Liver (tissue), 9 donors: Measurements from ENCODE around the gene SLC7A6. TPM values are rescaled to one million over a fixed set of nuclear protein-coding genes. Genes with fewer than 3 reads are reported as not detected.

Source experiments
- DNase-seq: peaks from one replicate; pipeline ENCODE4 v3.0.0-alpha.2; 2017; ENCODE audit warnings: low spot score
- H3K27ac ChIP-seq, 2 donors: one replicate each; pipeline ENCODE4 v1.7.0; 2013; ENCODE audit warnings: inconsistent platforms in 2 of 2, low read length in 2 of 2, control low read depth in 1 of 2, low read depth in 1 of 2, mild to moderate bottlenecking in 1 of 2
- H3K27me3 ChIP-seq, 4 donors: one replicate each; pipeline versions ENCODE4 v1.6.1 to v1.7.0; 2013; ENCODE audit warnings: low read length in 3 of 4, inconsistent platforms in 1 of 4, mild to moderate bottlenecking in 1 of 4, moderate library complexity in 1 of 4; ENCODE audit not compliant: control insufficient read depth in 4 of 4, insufficient read depth in 4 of 4
- H3K36me3 ChIP-seq, 4 donors: one replicate each; pipeline versions ENCODE4 v1.6.1 to v1.7.0; 2013; ENCODE audit warnings: low read length in 3 of 4, mild to moderate bottlenecking in 3 of 4, low read depth in 1 of 4, moderate library complexity in 1 of 4; ENCODE audit not compliant: control insufficient read depth in 4 of 4, insufficient read depth in 3 of 4
- H3K4me1 ChIP-seq, 4 donors: one replicate each; pipeline versions ENCODE4 v1.6.1 to v1.7.0; 2013; ENCODE audit warnings: low read length in 3 of 4, mild to moderate bottlenecking in 3 of 4, moderate library complexity in 1 of 4; ENCODE audit not compliant: control insufficient read depth in 4 of 4, insufficient read depth in 4 of 4
- H3K4me3 ChIP-seq, 3 donors: one replicate each; pipeline versions ENCODE4 v1.6.1 to v1.7.0; 2013; ENCODE audit warnings: low read length in 3 of 3, control low read depth in 1 of 3, low read depth in 1 of 3, mild to moderate bottlenecking in 1 of 3
- H3K9ac ChIP-seq, 2 donors: one replicate each; pipeline ENCODE4 v1.7.0; 2013; ENCODE audit warnings: low read length in 2 of 2, mild to moderate bottlenecking in 2 of 2, moderate library complexity in 2 of 2, control low read depth in 1 of 2, low read depth in 1 of 2
- H3K9me3 ChIP-seq, 4 donors: one replicate each; pipeline versions ENCODE4 v1.6.1 to v1.7.0; 2013; ENCODE audit warnings: low read length in 3 of 4; ENCODE audit not compliant: control insufficient read depth in 4 of 4
- CTCF ChIP-seq: fragments of 150-350 bp; IDR thresholded peaks from 2 replicates; pipeline ENCODE4 v1.5.1; 2017; ENCODE audit warnings: improper control_type of control experiment, low read depth, low read length; ENCODE audit not compliant: missing input control
- FOXA1 ChIP-seq: IDR thresholded peaks from 2 replicates; pipeline ENCODE4 v1.6.1; 2016; ENCODE audit warnings: antibody characterized with exemption
- FOXA2 ChIP-seq: IDR thresholded peaks from 2 replicates; pipeline ENCODE4 v1.6.1; 2016; ENCODE audit warnings: antibody characterized with exemption
- GABPA ChIP-seq, 2 donors: IDR thresholded peaks in 1 of 2; conservative IDR thresholded peaks in 1 of 2; 2 replicates each; pipeline ENCODE4 v1.6.1; 2016; ENCODE audit warnings: antibody characterized with exemption in 2 of 2, mild to moderate bottlenecking in 1 of 2, moderate library complexity in 1 of 2
- JUND ChIP-seq, 2 donors: IDR thresholded peaks; 2 replicates each; pipeline ENCODE4 v1.6.1; 2016; ENCODE audit warnings: antibody characterized with exemption in 2 of 2
- MAX ChIP-seq: IDR thresholded peaks from 2 replicates; pipeline ENCODE4 v1.6.1; 2016; ENCODE audit warnings: antibody characterized with exemption
- NR2F2 ChIP-seq: IDR thresholded peaks from 2 replicates; pipeline ENCODE4 v1.6.1; 2016; ENCODE audit warnings: antibody characterized with exemption
- RAD21 ChIP-seq, 2 donors: IDR thresholded peaks; 2 replicates each; pipeline ENCODE4 v1.6.1; 2016; ENCODE audit warnings: antibody characterized with exemption in 2 of 2, mild to moderate bottlenecking in 2 of 2
- RXRA ChIP-seq, 2 donors: IDR thresholded peaks; 2 replicates each; pipeline ENCODE4 v1.6.1; 2017 to 2018; ENCODE audit warnings: antibody characterized with exemption in 2 of 2, mild to moderate bottlenecking in 1 of 2
- SP1 ChIP-seq: IDR thresholded peaks from 2 replicates; pipeline ENCODE4 v1.6.1; 2018; ENCODE audit warnings: antibody characterized with exemption, mild to moderate bottlenecking
- TAF1 ChIP-seq: conservative IDR thresholded peaks from 2 replicates; pipeline ENCODE4 v1.6.1; 2016; ENCODE audit warnings: antibody characterized with exemption, mild to moderate bottlenecking
- YY1 ChIP-seq: IDR thresholded peaks from 2 replicates; pipeline ENCODE4 v1.6.1; 2016; ENCODE audit warnings: antibody characterized with exemption, mild to moderate bottlenecking
- ZBTB33 ChIP-seq: IDR thresholded peaks from 2 replicates; pipeline ENCODE4 v1.6.1; 2016; ENCODE audit warnings: antibody characterized with exemption
- WGBS: extraction: QIAGEN DNeasy Blood & Tissue Kit; methylation state at CpG from one replicate; pipeline ENCODE4 v1.1.7; 2013; 5-methylcytosine and 5-hydroxymethylcytosine counted together
- polyA plus RNA-seq, 2 donors: library from polyadenylated mRNA; stranded (reverse) in 1 of 2; unstranded in 1 of 2; fragments of 200-250 nt in 1 of 2; fragments of >200 nt in 1 of 2; fragmentation: Nextera tagmentation in 1 of 2; extraction: Ambion mirVana in 1 of 2; gene quantifications; one replicate each; pipeline versions ENCODE4 v1.2.1 to v1.2.3, GENCODE V29; 2013 to 2015
- total RNA-seq, 2 donors: library from RNA; depleted of rRNA; stranded (reverse); fragments of >200 nt; gene quantifications; one replicate each; pipeline ENCODE4 v1.2.3, GENCODE V29; 2014
- TF ChIP-seq, protein P1 (sequence below): IDR thresholded peaks from 2 replicates; pipeline ENCODE4 v1.6.1; 2016; ENCODE audit warnings: antibody characterized with exemption, mild to moderate bottlenecking
- donor health status: healthy.
- donor health status: healthy.
- donor health status: healthy.
- donor health status: healthy.
- donor health status: healthy.

The SLC7A6 gene
- total and polyA plus RNA-seq, 4 donors: 1.2 to 4.9 (median 1.9) TPM

DNA sequence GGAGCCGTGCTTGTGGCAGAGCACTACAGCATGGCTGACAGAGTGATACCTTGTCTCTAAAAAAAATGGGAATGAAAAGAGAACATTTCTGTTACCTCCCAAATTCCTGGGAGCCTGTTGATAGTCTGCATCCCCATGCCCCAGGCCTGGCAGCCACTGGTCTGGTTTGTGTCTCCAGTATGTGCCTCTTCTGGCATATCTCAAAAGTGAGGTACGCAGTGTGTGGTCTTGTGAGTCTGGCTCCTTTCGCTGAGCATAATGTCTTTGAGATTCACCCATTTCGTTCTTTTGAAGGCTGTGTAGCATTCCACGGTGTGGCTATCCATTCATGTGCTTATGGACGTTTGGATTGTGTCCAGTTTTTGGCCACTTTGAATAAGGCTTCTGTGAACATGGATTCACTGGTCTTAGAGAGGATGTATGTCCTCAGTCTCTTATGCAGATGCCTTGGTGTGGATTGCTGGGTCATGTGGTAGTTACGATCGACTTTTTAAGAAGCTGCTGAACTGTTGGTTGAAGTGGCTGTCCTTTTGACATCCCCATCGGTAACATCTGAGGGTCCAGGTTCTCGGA, 85.6 kb downstream of the SLC7A6 start:
- H3K4me1 ChIP-seq: peaks cover 2 to 19% (median 16%) of the 10 kb centered on the region in 4 donors
- H3K36me3 ChIP-seq: peaks cover 11 to 76% (median 37%) of the 10 kb centered on the region in 4 donors
- H3K4me3 ChIP-seq: no peak overlapping the region
- 96% methylated on average over 10 of the region's 10 CpGs for WGBS
- no peak overlapping the region for H3K9ac ChIP-seq
- no peak for DNase-seq
- H3K9me3 ChIP-seq: no peaks in the 10 kb centered on the region
- no peak for TF ChIP-seq RAD21 (IDR thresholded peaks at IDR 0.05)
- no peak for TF ChIP-seq NR2F2
- TF ChIP-seq JUND (IDR thresholded peaks at IDR 0.05): no peak
- TF ChIP-seq FOXA1: no peak
- no peak for TF ChIP-seq ZBTB33
- TF ChIP-seq GABPA (IDR thresholded peaks at IDR 0.05 in 1 of 2, conservative IDR thresholded peaks at IDR 0.05 in 1 of 2): no peak
- no peak for TF ChIP-seq FOXA2
- TF ChIP-seq CTCF: no peak
- no peak overlapping the region for H3K27ac ChIP-seq
- H3K27me3 ChIP-seq: no peaks in the 10 kb centered on the region

DNA sequence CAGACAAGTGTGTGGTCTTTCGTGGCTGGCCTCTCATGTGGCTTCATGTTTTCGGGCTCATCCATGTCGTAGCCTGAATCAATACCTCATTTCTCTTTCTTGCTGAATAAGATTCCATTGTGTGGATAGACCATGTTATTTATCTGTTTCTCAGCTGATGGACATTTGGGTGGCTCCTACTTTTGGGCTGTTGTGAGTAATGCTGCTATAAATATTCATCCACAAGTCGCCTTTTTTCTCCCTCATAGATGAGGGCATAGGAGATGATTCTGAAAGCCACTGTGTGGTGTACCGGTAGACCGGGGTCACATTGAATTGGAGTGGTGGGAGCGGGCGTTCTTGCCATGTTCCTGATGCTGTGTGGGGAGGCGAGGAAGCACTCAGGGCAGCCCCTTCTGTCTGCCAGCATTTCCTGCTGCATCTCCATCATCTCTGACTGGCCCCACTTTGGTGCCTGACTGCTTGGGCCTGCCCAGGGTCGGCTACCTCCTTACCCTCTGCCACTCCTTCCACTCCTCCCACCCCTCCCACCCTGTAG, 86.6 kb downstream of the SLC7A6 start:
- Histone ChIP-seq H3K27me3 (no peaks in the 10 kb centered on the region), H3K9me3 (no peaks in the 10 kb centered on the region), H3K9ac (no peak overlapping the region), H3K4me1 (peaks cover 0 to 9% (median 7%) of the 10 kb centered on the region in 4 donors), H3K27ac (no peak overlapping the region), H3K4me3 (no peak overlapping the region), H3K36me3 (peaks cover 15 to 83% (median 37%) of the 10 kb centered on the region in 4 donors)
- 97% methylated on average over 10 of the region's 10 CpGs for WGBS
- DNase-seq: no peak
- TF ChIP-seq ZBTB33 (no peak), FOXA1 (no peak), SP1 (no peak), FOXA2 (no peak), TAF1 (no peak), MAX (no peak), RXRA (IDR thresholded peaks at IDR 0.05) (no peak), GABPA (IDR thresholded peaks at IDR 0.05 in 1 of 2, conservative IDR thresholded peaks at IDR 0.05 in 1 of 2) (no peak), JUND (IDR thresholded peaks at IDR 0.05) (no peak), RAD21 (IDR thresholded peaks at IDR 0.05) (no peak), YY1 (no peak)
- TF ChIP-seq, protein P1, sequence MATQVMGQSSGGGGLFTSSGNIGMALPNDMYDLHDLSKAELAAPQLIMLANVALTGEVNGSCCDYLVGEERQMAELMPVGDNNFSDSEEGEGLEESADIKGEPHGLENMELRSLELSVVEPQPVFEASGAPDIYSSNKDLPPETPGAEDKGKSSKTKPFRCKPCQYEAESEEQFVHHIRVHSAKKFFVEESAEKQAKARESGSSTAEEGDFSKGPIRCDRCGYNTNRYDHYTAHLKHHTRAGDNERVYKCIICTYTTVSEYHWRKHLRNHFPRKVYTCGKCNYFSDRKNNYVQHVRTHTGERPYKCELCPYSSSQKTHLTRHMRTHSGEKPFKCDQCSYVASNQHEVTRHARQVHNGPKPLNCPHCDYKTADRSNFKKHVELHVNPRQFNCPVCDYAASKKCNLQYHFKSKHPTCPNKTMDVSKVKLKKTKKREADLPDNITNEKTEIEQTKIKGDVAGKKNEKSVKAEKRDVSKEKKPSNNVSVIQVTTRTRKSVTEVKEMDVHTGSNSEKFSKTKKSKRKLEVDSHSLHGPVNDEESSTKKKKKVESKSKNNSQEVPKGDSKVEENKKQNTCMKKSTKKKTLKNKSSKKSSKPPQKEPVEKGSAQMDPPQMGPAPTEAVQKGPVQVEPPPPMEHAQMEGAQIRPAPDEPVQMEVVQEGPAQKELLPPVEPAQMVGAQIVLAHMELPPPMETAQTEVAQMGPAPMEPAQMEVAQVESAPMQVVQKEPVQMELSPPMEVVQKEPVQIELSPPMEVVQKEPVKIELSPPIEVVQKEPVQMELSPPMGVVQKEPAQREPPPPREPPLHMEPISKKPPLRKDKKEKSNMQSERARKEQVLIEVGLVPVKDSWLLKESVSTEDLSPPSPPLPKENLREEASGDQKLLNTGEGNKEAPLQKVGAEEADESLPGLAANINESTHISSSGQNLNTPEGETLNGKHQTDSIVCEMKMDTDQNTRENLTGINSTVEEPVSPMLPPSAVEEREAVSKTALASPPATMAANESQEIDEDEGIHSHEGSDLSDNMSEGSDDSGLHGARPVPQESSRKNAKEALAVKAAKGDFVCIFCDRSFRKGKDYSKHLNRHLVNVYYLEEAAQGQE: no peak
